Measurements from ENCODE around the gene AFAP1.

GRCh38 chr4:7880683-7881082 lies 59.0 kb downstream of the AFAP1 start:
- TF ChIP-seq, protein P1, sequence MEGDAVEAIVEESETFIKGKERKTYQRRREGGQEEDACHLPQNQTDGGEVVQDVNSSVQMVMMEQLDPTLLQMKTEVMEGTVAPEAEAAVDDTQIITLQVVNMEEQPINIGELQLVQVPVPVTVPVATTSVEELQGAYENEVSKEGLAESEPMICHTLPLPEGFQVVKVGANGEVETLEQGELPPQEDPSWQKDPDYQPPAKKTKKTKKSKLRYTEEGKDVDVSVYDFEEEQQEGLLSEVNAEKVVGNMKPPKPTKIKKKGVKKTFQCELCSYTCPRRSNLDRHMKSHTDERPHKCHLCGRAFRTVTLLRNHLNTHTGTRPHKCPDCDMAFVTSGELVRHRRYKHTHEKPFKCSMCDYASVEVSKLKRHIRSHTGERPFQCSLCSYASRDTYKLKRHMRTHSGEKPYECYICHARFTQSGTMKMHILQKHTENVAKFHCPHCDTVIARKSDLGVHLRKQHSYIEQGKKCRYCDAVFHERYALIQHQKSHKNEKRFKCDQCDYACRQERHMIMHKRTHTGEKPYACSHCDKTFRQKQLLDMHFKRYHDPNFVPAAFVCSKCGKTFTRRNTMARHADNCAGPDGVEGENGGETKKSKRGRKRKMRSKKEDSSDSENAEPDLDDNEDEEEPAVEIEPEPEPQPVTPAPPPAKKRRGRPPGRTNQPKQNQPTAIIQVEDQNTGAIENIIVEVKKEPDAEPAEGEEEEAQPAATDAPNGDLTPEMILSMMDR (IDR thresholded peaks at IDR 0.05), result no peak
- TF ChIP-seq POLR2AphosphoS5 (IDR thresholded peaks at IDR 0.05; ENCODE audit: low read depth, low read length), result no peak
- TF ChIP-seq, protein P2, sequence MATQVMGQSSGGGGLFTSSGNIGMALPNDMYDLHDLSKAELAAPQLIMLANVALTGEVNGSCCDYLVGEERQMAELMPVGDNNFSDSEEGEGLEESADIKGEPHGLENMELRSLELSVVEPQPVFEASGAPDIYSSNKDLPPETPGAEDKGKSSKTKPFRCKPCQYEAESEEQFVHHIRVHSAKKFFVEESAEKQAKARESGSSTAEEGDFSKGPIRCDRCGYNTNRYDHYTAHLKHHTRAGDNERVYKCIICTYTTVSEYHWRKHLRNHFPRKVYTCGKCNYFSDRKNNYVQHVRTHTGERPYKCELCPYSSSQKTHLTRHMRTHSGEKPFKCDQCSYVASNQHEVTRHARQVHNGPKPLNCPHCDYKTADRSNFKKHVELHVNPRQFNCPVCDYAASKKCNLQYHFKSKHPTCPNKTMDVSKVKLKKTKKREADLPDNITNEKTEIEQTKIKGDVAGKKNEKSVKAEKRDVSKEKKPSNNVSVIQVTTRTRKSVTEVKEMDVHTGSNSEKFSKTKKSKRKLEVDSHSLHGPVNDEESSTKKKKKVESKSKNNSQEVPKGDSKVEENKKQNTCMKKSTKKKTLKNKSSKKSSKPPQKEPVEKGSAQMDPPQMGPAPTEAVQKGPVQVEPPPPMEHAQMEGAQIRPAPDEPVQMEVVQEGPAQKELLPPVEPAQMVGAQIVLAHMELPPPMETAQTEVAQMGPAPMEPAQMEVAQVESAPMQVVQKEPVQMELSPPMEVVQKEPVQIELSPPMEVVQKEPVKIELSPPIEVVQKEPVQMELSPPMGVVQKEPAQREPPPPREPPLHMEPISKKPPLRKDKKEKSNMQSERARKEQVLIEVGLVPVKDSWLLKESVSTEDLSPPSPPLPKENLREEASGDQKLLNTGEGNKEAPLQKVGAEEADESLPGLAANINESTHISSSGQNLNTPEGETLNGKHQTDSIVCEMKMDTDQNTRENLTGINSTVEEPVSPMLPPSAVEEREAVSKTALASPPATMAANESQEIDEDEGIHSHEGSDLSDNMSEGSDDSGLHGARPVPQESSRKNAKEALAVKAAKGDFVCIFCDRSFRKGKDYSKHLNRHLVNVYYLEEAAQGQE (IDR thresholded peaks at IDR 0.05; ENCODE audit: insufficient read depth in 1 of 2, low read depth in 2 of 2, low read length in 1 of 2), result no peak
- no peak for TF ChIP-seq SIN3A (IDR thresholded peaks at IDR 0.05; ENCODE audit: borderline replicate concordance, insufficient read depth, low read depth, low read length)
- TF ChIP-seq TCF7L2 (IDR thresholded peaks at IDR 0.05; ENCODE audit: low read depth, low read length), result no peak
